ENCODE data around the gene AWAT2.

Gene AWAT2

DNA sequence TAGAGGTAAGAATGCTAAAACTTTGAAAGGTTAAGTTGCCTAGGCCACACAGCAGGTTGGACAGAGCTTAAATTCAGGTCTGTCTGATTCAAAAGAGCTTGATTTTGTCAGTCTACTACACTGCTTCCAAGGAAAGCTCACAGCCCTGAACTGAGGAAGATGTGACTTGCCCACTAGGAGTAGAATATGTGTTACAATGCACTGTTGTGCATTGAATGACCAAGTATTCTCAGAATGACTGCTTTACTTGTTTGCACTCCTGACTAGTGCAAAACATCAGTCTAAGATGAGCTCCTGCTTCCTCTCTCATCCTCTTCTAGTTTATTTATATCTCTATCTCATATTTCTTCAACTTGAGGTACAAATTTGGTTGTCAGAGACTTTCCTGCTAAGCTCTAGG is 56.2 kb downstream of the AWAT2 start:
- TF ChIP-seq PPARA (CRISPR knock-in tag; IDR thresholded peaks at IDR 0.05; ENCODE audit: borderline replicate concordance): no peak
- TF ChIP-seq, protein P1, sequence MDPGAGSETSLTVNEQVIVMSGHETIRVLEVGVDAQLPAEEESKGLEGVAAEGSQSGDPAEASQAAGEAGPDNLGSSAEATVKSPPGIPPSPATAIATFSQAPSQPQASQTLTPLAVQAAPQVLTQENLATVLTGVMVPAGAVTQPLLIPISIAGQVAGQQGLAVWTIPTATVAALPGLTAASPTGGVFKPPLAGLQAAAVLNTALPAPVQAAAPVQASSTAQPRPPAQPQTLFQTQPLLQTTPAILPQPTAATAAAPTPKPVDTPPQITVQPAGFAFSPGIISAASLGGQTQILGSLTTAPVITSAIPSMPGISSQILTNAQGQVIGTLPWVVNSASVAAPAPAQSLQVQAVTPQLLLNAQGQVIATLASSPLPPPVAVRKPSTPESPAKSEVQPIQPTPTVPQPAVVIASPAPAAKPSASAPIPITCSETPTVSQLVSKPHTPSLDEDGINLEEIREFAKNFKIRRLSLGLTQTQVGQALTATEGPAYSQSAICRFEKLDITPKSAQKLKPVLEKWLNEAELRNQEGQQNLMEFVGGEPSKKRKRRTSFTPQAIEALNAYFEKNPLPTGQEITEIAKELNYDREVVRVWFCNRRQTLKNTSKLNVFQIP (CRISPR knock-in tag; IDR thresholded peaks at IDR 0.05; ENCODE audit: borderline replicate concordance, low read depth): no peak
- no peak for ATAC-seq

DNA sequence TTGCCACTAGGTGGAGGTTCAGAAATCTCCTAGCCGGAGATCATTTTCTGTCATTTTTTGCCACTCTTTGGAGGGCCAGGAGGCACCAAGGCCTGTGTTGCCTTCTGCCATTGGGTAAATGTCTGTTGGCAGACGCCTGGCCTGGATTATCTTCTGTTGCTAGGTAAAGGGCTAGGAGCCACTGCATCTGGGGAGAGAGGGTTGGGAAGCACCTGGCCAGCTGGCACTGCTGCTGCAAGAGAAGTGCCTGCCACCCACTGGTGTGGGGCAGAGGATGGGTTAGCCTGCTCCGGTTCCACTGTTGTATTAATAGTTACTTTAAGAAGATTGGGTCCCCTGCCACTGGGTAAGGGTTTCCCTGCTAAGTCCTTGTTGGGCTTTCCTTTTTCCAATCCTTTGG is 58.1 kb downstream of the AWAT2 start:
- TF ChIP-seq ZFP30 (CRISPR knock-in tag; IDR thresholded peaks at IDR 0.05) (no peak), ARNTL (CRISPR knock-in tag; IDR thresholded peaks at IDR 0.05; ENCODE audit: borderline replicate concordance, low read depth) (no peak), ISL1 (CRISPR knock-in tag; IDR thresholded peaks at IDR 0.05) (no peak), TOX (CRISPR knock-in tag; IDR thresholded peaks at IDR 0.05; ENCODE audit: borderline replicate concordance) (no peak), SNAI2 (CRISPR knock-in tag; IDR thresholded peaks at IDR 0.05) (no peak), GLIS3 (CRISPR knock-in tag; IDR thresholded peaks at IDR 0.05) (no peak), CSDC2 (CRISPR knock-in tag; IDR thresholded peaks at IDR 0.05) (no peak), TCF4 (CRISPR knock-in tag; IDR thresholded peaks at IDR 0.05; ENCODE audit: borderline replicate concordance) (no peak), ZNF565 (CRISPR knock-in tag; conservative IDR thresholded peaks at IDR 0.05; ENCODE audit: low read depth) (no peak), OSR1 (CRISPR knock-in tag; IDR thresholded peaks at IDR 0.05) (no peak)
- TF ChIP-seq, protein P1 (CRISPR knock-in tag; IDR thresholded peaks at IDR 0.05; ENCODE audit: borderline replicate concordance, low read depth): no peak
- TF ChIP-seq, protein P2, sequence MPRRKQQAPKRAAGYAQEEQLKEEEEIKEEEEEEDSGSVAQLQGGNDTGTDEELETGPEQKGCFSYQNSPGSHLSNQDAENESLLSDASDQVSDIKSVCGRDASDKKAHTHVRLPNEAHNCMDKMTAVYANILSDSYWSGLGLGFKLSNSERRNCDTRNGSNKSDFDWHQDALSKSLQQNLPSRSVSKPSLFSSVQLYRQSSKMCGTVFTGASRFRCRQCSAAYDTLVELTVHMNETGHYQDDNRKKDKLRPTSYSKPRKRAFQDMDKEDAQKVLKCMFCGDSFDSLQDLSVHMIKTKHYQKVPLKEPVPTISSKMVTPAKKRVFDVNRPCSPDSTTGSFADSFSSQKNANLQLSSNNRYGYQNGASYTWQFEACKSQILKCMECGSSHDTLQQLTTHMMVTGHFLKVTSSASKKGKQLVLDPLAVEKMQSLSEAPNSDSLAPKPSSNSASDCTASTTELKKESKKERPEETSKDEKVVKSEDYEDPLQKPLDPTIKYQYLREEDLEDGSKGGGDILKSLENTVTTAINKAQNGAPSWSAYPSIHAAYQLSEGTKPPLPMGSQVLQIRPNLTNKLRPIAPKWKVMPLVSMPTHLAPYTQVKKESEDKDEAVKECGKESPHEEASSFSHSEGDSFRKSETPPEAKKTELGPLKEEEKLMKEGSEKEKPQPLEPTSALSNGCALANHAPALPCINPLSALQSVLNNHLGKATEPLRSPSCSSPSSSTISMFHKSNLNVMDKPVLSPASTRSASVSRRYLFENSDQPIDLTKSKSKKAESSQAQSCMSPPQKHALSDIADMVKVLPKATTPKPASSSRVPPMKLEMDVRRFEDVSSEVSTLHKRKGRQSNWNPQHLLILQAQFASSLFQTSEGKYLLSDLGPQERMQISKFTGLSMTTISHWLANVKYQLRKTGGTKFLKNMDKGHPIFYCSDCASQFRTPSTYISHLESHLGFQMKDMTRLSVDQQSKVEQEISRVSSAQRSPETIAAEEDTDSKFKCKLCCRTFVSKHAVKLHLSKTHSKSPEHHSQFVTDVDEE (CRISPR knock-in tag; IDR thresholded peaks at IDR 0.05): no peak
- ATAC-seq: no peak
